GM19372 (cell line): ENCODE data around the gene SMAD2.
A peak's percentile ranks its signal among the peaks of the same experiment; 100 is the strongest.

Experiments
- ATAC-seq: cut with Tn5 transposase; IDR thresholded peaks from one replicate; pipeline ENCODE4 v1.9.1; 2021; ENCODE audit warnings: mild to moderate bottlenecking, low read depth, moderate library complexity; ENCODE audit not compliant: unreplicated experiment

The SMAD2 gene

GRCh38 chr18:47932603-47933002 lies 2.1 kb upstream of the SMAD2 start:
- no peak for ATAC-seq

GRCh38 chr18:47932190-47932589 lies 1.7 kb upstream of the SMAD2 start:
- no peak for ATAC-seq

- ATAC-seq, result no peak
These were observed 1.3 kb upstream of the SMAD2 start for GRCh38 chr18:47931718-47932103.

- peak; percentile 74 for ATAC-seq
These were observed 665 bp upstream of the SMAD2 start for GRCh38 chr18:47930931-47931717.

- ATAC-seq, result no peak
These were observed 719 bp downstream of the SMAD2 start for GRCh38 chr18:47929681-47930198.

- no peak for ATAC-seq
These were observed 2.0 kb downstream of the SMAD2 start for GRCh38 chr18:47928466-47928865.

- no peak for ATAC-seq
These were observed 4.2 kb downstream of the SMAD2 start for GRCh38 chr18:47926101-47926850.

- ATAC-seq, result no peak
These were observed 10.5 kb downstream of the SMAD2 start for GRCh38 chr18:47919916-47920315.

GRCh38 chr18:47917923-47918610 lies 12.4 kb downstream of the SMAD2 start:
- no peak for ATAC-seq

GRCh38 chr18:47915930-47916329 lies 14.5 kb downstream of the SMAD2 start:
- no peak for ATAC-seq

GRCh38 chr18:47915229-47915628 lies 15.2 kb downstream of the SMAD2 start:
- ATAC-seq, result no peak

GRCh38 chr18:47912794-47913585 lies 17.5 kb downstream of the SMAD2 start:
- no peak for ATAC-seq

GRCh38 chr18:47912343-47912742 lies 18.1 kb downstream of the SMAD2 start:
- ATAC-seq, result no peak

GRCh38 chr18:47911877-47912276 lies 18.6 kb downstream of the SMAD2 start:
- no peak for ATAC-seq

- ATAC-seq, result no peak
These were observed 21.0 kb downstream of the SMAD2 start for GRCh38 chr18:47909484-47909883.

GRCh38 chr18:47908592-47908991 lies 21.9 kb downstream of the SMAD2 start:
- no peak for ATAC-seq

GRCh38 chr18:47906408-47906807 lies 24.1 kb downstream of the SMAD2 start:
- no peak for ATAC-seq

- ATAC-seq, result no peak
These were observed 26.6 kb downstream of the SMAD2 start for GRCh38 chr18:47903809-47904208.

- ATAC-seq, result peak; percentile 90
These were observed 28.7 kb downstream of the SMAD2 start for GRCh38 chr18:47901624-47902362.
